Fibroblast of skin of left quadriceps (primary cell): Measurements from ENCODE around the gene ARMC5.
"Not testable (repeated sequence)": the region's sequence is repeated elsewhere in the genome, so short reads cannot be mapped to it uniquely, and the experiment has no call there.

Source experiments
- DNase-seq, 2 experiments: peaks; one replicate each; pipeline ENCODE4 v3.0.0-alpha.2; 2013; ENCODE audit warnings: low read depth in 2 of 2

ARMC5 gene

GRCh38 chr16:31496670-31497069 is 37.4 kb downstream of the ARMC5 start:
- no peak for DNase-seq

GRCh38 chr16:31498493-31498892 is 39.2 kb downstream of the ARMC5 start:
- DNase-seq, result no peak

- no peak for DNase-seq
Observed at GRCh38 chr16:31499928-31500327, 40.6 kb downstream of the ARMC5 start.

GRCh38 chr16:31501226-31501965 is 42.1 kb downstream of the ARMC5 start:
- no peak for DNase-seq

- DNase-seq, result no peak
Observed at GRCh38 chr16:31501966-31502348, 42.7 kb downstream of the ARMC5 start.

GRCh38 chr16:31502981-31503380 is 43.7 kb downstream of the ARMC5 start:
- no peak for DNase-seq

- not testable (repeated sequence) for DNase-seq
Observed at GRCh38 chr16:31503555-31503954, 44.3 kb downstream of the ARMC5 start.

GRCh38 chr16:31504159-31504558 is 44.9 kb downstream of the ARMC5 start:
- DNase-seq, result no peak

- no peak for DNase-seq
Observed at GRCh38 chr16:31505483-31505882, 46.2 kb downstream of the ARMC5 start.

- no peak for DNase-seq
Observed at GRCh38 chr16:31507617-31507928, 48.3 kb downstream of the ARMC5 start.

GRCh38 chr16:31507929-31508705 is 48.8 kb downstream of the ARMC5 start, which contains the start of gene RUSF1:
RUSF1 (minus strand) TSS chr16:31508391; CDS start chr16:31508373, 18 bp downstream.
- peak; percentile 80 to 82 for DNase-seq

- peak in 1 of 2 experiments; percentile 20 for DNase-seq
Observed at GRCh38 chr16:31508706-31509195, 49.5 kb downstream of the ARMC5 start.

GRCh38 chr16:31513126-31513525 is 53.8 kb downstream of the ARMC5 start:
- DNase-seq, result peak; percentile 42 to 45

- DNase-seq, result no peak
Observed at GRCh38 chr16:31513884-31514283, 54.6 kb downstream of the ARMC5 start.
